Fibroblast of skin of abdomen (primary cell): ENCODE measurements around the gene PTPRH.
A peak's percentile ranks its signal among the peaks of the same experiment; 100 is the strongest.
"Not testable (repeated sequence)": the region's sequence is repeated elsewhere in the genome, so short reads cannot be mapped to it uniquely, and the experiment has no call there.

Experiments
- DNase-seq: peaks from one replicate; pipeline ENCODE4 v3.0.0-alpha.2; 2013

PTPRH gene

GRCh38 chr19:55158848-55159749 lies 50.2 kb downstream of the PTPRH start:
- DNase-seq = no peak

DNA sequence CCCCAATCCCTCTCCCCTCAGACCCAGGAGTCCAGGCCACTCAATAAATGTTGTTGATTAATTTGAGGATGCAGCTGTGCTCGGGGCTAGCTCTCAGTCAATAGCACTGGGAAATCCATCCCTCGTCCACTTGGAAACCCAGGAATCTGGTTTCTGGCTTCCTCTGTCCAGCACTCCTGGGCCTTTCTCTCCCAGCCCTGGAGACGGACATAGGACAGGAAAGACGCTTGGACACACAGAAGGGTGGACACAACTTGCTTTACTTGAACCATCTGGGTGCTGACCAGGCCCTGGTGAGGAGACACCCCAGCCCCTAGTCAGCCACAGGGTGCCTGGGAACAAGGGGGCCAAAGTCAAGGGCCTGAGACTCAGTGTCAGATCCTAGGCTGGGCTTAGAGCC lies 50.9 kb downstream of the PTPRH start:
- DNase-seq = no peak

GRCh38 chr19:55157064-55157908 lies 52.0 kb downstream of the PTPRH start, which contains the start of gene TNNI3:
Gene TNNI3, minus strand, starts transcription at chr19:55157732. Its CDS starts 143 bp downstream, at chr19:55157589.
- DNase-seq = no peak

GRCh38 chr19:55156202-55157063 lies 52.9 kb downstream of the PTPRH start:
- DNase-seq = peak; percentile 26

GRCh38 chr19:55155784-55156183 lies 53.5 kb downstream of the PTPRH start:
- DNase-seq = not testable (repeated sequence)

DNA sequence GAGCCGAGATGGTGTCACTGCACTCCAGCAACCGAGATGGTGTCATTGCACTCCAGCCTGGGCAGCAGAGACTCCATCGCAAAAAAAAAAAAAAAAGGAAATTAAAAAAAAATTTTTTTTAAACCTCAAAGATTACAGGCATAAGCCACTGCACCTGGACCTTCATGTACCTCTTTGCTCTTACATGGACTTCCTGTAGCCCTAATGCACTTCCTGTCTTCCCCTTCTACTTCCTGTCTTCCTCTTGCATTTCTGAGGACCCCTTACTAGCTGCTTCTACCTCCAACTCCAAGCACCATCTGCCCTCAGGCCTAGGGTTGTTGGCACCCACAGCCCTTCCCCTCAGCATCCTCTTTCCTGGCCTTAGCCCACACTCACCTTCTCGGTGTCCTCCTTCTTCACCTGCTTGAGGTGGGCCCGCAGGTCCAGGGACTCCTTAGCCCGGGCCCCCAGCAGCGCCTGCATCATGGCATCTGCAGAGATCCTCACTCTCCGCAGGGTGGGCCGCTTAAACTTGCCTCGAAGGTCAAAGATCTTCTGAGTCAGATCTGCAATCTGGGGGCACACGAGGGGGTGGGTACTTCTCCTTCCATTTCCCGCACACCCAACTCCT lies 55.5 kb downstream of the PTPRH start:
- no peak for DNase-seq

- no peak for DNase-seq
These were observed 57.3 kb downstream of the PTPRH start for GRCh38 chr19:55152017-55152416.

GRCh38 chr19:55149078-55150003 lies 60.0 kb downstream of the PTPRH start, which contains the start of gene TNNT1:
Gene TNNT1, minus strand, starts transcription at chr19:55149206. Its CDS starts 2,049 bp downstream, at chr19:55147157.
- DNase-seq = no peak

DNA sequence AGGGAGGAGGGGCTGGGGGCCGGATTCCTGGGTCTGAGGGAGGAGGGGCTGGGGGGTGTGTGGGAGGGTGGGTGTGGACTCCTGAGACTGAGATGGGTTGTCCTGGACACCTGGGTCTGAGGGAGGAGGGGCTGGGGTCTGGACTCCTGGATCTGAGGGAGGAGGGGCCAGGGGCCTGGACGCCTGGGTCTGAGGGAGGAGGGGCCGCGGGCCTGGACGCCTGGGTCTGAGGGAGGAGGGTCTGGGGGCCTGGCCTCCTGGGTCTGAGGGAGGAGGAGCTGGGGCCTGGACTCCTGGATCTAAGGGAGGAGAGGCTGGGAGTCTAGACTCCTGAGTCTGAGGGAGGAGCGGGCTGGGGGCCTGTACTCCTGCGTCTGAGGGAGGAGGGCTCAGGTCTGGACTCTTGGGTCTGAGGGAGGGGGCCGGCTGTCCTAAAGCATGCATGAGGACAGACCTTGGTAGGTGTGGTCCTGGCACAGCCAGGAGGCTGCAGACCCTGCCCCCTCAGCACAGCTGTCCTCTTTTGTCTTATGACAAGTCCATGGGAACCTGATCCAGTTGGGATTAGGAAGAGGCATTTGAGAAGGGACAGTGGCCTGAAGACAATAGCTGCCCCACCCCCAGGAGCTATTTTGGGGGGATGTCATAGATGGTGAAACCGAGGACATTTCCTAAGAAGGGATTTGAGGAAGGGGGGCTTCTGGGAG lies 61.6 kb downstream of the PTPRH start:
- no peak for DNase-seq

DNA sequence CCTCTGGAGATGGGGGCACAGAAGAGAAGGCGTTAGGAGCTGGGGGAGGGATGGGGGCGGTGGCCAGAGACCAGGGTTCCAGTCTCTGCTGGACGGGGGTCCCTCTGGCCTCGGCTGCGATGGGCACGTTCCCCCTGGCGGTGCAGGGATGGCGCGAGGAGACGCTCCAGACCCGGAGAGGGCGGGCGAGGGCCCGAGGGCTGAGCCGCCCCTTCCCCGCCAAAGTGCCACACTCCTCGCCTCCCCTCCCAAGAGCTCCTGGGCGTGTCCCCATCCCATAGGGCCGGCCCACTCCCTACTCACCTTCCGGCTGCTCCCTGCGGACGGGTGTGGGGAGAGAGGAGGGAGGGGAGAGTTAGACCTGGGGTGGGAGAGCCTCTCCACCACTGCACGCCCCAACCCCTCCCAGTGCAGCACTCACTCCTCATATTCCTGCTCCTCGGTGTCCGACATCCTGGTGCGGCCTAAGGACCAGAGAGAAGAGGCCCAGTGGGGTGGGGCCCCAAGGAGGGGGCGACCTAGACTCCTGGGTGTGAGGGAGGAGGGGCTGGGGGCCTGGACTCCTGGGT lies 62.5 kb downstream of the PTPRH start:
- no peak for DNase-seq

DNA sequence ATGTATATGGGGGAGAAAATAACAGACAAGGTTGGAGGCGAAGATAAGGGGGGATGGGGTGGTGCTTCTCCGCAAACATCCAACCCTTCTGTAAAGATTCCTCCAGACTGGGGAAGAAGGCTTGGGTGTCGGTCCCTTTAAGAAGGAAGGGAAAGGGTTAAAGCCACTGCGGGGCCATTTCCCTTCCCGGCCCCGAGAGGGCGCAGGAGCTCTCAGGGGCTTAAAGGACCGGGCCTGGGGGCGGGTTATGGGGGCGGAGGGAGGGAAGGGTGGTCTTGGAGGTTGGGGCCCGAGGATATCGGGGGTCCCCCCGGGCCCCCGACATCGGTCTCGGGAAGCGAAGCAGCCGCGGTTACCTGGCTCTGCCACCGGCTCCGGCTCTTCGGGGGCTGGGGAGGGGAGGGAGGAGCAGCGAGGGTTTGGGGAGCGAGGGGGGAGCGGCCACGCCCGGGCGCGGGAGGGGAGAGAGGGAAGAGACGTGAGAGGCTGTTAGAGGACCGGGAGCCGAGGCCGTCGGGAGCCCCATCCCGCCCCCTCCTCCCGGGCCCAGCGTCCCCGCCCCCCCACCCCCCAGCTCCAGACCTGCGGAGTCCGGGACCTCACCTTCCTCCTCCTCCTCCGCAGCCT lies 63.1 kb downstream of the PTPRH start:
- DNase-seq = no peak

- no peak for DNase-seq
These were observed 64.1 kb downstream of the PTPRH start for GRCh38 chr19:55145232-55145631.

GRCh38 chr19:55141696-55142095 lies 67.6 kb downstream of the PTPRH start:
- no peak for DNase-seq

DNA sequence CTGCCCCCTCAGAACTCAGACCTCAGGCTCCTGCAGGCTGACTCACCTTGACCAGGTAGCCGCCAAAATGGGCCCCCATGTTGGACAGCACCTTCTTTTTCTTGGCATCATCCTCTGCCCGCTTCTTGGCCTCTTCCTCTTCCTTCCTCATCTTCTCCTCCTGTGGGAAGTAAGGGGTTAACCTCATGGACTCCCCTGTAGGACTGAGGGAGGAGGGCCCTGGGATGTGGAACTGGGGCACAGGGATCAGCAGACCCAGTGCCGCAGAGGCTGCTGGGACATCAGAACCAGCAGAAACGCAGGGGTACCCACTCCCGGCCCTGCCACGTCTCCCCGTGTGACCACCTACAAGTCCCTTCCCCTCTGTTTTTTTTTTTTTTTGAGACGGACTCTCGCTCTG lies 71.4 kb downstream of the PTPRH start:
- DNase-seq = no peak

DNA sequence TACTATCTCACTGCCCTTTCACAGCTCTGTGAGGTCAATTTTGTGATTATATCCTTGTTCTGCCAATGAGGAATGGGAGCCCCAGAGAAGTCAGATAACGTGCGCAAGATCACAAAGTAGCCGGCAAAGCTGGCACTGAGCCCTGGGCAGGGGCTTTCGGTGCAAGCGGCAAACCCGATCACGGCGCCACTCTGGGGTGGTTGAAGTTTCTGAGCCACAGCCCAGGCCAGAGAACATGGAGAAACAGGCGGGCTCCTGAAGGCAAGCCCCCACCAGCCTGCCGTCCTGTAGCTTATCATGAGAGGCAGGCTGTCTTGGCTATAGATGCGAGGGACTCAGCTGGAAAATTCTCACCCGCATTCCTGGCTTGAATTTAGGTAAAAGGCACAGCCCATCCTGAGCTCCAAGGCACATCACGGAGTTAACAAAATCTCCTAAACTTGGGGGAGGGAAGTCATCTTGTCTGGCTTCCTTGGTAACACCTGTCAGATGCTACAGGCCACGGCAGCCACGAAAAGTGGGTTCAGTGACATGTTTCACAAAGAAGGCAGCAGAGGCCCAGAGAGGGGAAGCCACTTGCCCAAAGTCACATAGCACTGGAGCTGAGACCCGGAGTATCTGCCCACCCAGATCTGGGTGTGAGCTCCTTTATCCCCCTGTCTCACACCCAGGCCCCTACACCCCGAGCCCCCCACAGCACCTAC lies 72.8 kb downstream of the PTPRH start:
- no peak for DNase-seq

DNA sequence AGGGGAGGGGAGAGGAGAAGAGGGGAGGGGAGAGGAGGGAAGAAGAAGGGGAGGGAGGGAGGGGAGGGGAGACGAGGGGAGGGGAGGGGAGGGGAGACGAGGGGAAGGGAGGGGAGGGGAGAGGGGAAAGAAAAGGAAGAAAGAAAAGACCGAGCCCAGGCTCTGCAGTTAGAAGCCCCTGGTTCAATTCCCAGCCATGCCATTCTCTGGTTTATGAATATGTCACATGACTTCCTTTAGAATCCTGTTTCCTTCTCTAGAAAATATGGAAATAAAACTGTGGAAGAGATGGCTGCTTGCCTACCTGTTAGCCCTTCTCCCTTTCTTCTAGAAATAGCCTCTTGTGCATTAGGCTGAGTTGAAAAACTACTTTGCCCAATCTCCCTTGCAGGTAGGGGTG lies 74.6 kb downstream of the PTPRH start:
- no peak for DNase-seq

GRCh38 chr19:55133639-55134444 lies 75.5 kb downstream of the PTPRH start:
- DNase-seq = no peak
